Peyer's patch (tissue), 4 donors: ENCODE data around the gene RWDD1. TPM values are rescaled to one million over a fixed set of nuclear protein-coding genes. Genes with fewer than 3 reads are reported as not detected.

ENCODE experiments used
- DNase-seq, 3 donors: peaks; one replicate each; pipeline ENCODE4 v3.0.0-alpha.2; 2017 to 2019
- H3K27ac ChIP-seq, 4 donors: fragments of 200-600 bp; sonication (generic); one replicate each; pipeline ENCODE4 v1.5.1; 2016 to 2019
- H3K27me3 ChIP-seq, 2 donors: fragments of 200-600 bp; sonication (generic); one replicate each; pipeline ENCODE4 v1.5.1; 2019
- H3K36me3 ChIP-seq, 3 donors: fragments of 200-600 bp; sonication (generic); one replicate each; pipeline ENCODE4 v1.5.1; 2016 to 2019
- H3K4me1 ChIP-seq, 4 donors: fragments of 200-600 bp; sonication (generic); one replicate each; pipeline ENCODE4 v1.5.1; 2016 to 2019
- H3K4me3 ChIP-seq, 4 donors: fragments of 200-600 bp; sonication (generic); 1 replicate in 3 of 4; 2 replicates in 1 of 4; pipeline ENCODE4 v1.5.1; 2016 to 2019; ENCODE audit warnings: mild to moderate bottlenecking in 1 of 4
- H3K9me3 ChIP-seq, 4 donors: fragments of 200-600 bp; sonication (generic); one replicate each; pipeline ENCODE4 v1.5.1; 2016 to 2019; ENCODE audit warnings: mild to moderate bottlenecking in 1 of 4
- CTCF ChIP-seq, 6 experiments: fragments of 450-650 bp in 4 of 6; fragments of 200-600 bp in 2 of 6; sonication (generic) in 1 of 6; IDR thresholded peaks; one replicate each; pipeline ENCODE4 v1.5.1; 2017 to 2019; ENCODE audit warnings: antibody characterized with exemption in 6 of 6, mild to moderate bottlenecking in 3 of 6, moderate library complexity in 1 of 6
- POLR2A ChIP-seq, 2 donors: fragments of 450-650 bp; IDR thresholded peaks; one replicate each; pipeline ENCODE4 v1.5.1; 2017; ENCODE audit warnings: antibody characterized with exemption in 2 of 2, mild to moderate bottlenecking in 2 of 2, moderate library complexity in 2 of 2
- total RNA-seq, 4 donors: library from RNA; depleted of rRNA; stranded (reverse); fragments of >200 nt; gene quantifications; one replicate each; pipeline ENCODE4 v1.1.0, GENCODE V29; 2016

Gene RWDD1
- total RNA-seq, 4 donors from 2014 or later, result 13.3 to 40.4 (median 22.4) TPM

GRCh38 chr6:116575227-116575626, 3.9 kb downstream of the RWDD1 start:
- H3K9me3 ChIP-seq, result no peaks in the 10 kb centered on the region
- H3K27ac ChIP-seq, result no peak overlapping the region
- H3K27me3 ChIP-seq, result no peaks in the 10 kb centered on the region
- TF ChIP-seq CTCF (IDR thresholded peaks at IDR 0.05) (no peak), POLR2A (IDR thresholded peaks at IDR 0.05) (no peak)
- no peaks in the 10 kb centered on the region for H3K36me3 ChIP-seq
- no peak overlapping the region for H3K4me3 ChIP-seq
- peaks cover 0 to 23% (median 5%) of the 10 kb centered on the region in 4 donors for H3K4me1 ChIP-seq
- no peak for DNase-seq

DNA sequence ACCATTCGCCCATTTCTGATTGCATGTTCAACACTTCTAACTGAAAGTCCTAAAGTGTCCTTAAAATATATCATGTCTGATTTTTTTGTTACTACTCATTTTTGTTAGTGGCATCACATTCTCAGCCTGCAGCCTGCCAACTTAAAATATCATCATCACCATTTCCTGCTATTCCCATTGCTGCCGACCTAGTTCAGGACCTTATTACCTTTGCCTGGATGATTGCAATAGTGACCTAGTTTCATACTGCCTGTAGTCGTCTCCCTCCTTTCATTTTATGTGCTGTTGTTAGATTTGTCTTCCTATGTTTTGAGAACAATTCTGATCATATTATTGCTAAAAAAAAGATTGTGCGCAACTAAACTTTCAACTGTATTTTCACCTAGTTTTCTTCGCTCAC, 6.2 kb downstream of the RWDD1 start:
- Histone ChIP-seq H3K4me1 (peaks cover 0 to 18% (median 5%) of the 10 kb centered on the region in 4 donors), H3K27ac (no peak overlapping the region), H3K27me3 (no peaks in the 10 kb centered on the region), H3K4me3 (no peak overlapping the region), H3K9me3 (no peaks in the 10 kb centered on the region), H3K36me3 (no peaks in the 10 kb centered on the region)
- TF ChIP-seq POLR2A (IDR thresholded peaks at IDR 0.05) (no peak), CTCF (IDR thresholded peaks at IDR 0.05) (no peak)
- no peak for DNase-seq

DNA sequence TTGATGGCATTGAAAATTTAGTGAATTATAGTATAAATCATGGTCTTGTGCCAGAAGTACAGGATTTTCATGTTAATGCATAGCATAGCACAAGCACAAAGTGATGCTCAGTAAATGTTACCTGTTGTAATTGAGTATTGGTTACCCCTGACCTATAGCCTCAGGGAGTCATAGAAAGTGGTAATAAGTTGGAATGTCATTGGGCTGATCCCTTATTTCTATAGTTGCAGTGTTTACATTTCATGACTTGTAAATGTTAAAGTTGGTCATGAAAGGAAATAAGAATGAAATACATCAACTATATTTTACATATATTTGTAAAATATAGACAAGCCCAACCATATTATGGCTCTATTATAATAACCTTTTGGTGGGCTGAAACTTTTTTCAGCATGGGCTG, 7.0 kb downstream of the RWDD1 start:
- no peak for DNase-seq
- peaks cover 0 to 10% (median under 1%) of the 10 kb centered on the region in 4 donors for H3K4me1 ChIP-seq
- no peaks in the 10 kb centered on the region for H3K36me3 ChIP-seq
- H3K27me3 ChIP-seq, result no peaks in the 10 kb centered on the region
- H3K27ac ChIP-seq, result no peak overlapping the region
- H3K4me3 ChIP-seq, result no peak overlapping the region
- H3K9me3 ChIP-seq, result no peaks in the 10 kb centered on the region
- TF ChIP-seq POLR2A (IDR thresholded peaks at IDR 0.05), result no peak
- TF ChIP-seq CTCF (IDR thresholded peaks at IDR 0.05), result no peak

DNA sequence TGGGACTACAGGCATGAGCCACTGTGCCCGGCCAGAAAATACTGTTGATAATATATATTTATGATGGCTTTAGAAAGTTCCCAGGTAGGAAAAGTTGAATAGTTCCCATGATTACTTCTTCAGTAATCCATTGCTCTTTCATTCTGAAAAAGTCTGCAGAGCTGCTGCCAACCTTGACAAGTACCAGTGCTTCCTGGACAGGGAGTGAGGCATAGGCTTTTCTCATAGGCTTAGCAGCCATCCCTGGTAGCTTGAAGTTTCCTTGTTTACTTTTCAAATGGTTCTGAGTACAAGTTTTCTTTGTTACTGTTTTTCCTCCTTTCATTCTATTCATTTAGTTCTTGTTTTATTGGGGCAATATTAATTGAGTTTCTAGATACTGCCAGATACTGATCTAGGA, 7.8 kb downstream of the RWDD1 start:
- no peak overlapping the region for H3K4me3 ChIP-seq

DNA sequence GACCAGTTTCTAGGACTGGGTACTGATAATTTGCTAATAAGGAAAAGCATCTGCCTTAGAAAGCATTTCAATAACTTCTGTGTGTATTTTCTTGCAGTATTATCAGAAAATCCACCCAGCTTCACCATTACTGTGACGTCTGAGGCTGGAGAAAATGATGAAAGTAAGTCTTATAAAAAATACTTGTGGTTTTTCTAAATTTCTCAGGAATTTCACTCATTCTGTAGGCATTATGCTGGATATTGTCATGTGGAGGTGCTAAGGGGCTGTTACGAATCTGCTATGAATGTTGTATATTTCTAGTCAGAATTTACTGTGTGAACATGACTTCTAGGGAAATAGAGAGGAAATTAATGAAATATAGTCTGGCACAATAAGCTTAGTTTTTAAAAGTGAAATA, 8.9 kb downstream of the RWDD1 start:
- Histone ChIP-seq H3K4me3 (no peak overlapping the region), H3K27me3 (no peaks in the 10 kb centered on the region), H3K36me3 (peaks cover 0 to 7% (median 0%) of the 10 kb centered on the region in 3 donors), H3K27ac (no peak overlapping the region), H3K4me1 (peaks cover 0 to 6% (median 0%) of the 10 kb centered on the region in 4 donors), H3K9me3 (no peaks in the 10 kb centered on the region)
- no peak for DNase-seq
- TF ChIP-seq CTCF (IDR thresholded peaks at IDR 0.05) (no peak), POLR2A (IDR thresholded peaks at IDR 0.05) (no peak)

More for the DNA sequence above, 7.8 kb downstream of the RWDD1 start:
- H3K27me3 ChIP-seq, result no peaks in the 10 kb centered on the region
- no peaks in the 10 kb centered on the region for H3K9me3 ChIP-seq
- TF ChIP-seq CTCF (IDR thresholded peaks at IDR 0.05), result no peak
- TF ChIP-seq POLR2A (IDR thresholded peaks at IDR 0.05), result no peak
- peaks cover 0 to 6% (median 0%) of the 10 kb centered on the region in 4 donors for H3K4me1 ChIP-seq
- H3K27ac ChIP-seq, result no peak overlapping the region
- no peak for DNase-seq
- no peaks in the 10 kb centered on the region for H3K36me3 ChIP-seq

GRCh38 chr6:116586276-116586675, 15.0 kb downstream of the RWDD1 start:
- H3K9me3 ChIP-seq, result no peaks in the 10 kb centered on the region
- no peak for DNase-seq
- H3K27me3 ChIP-seq, result no peaks in the 10 kb centered on the region
- no peak overlapping the region for H3K27ac ChIP-seq
- peaks cover 0 to 58% (median 0%) of the 10 kb centered on the region in 3 donors for H3K36me3 ChIP-seq
- H3K4me1 ChIP-seq, result no peaks in the 10 kb centered on the region
- no peak overlapping the region for H3K4me3 ChIP-seq
- TF ChIP-seq CTCF (IDR thresholded peaks at IDR 0.05) (no peak), POLR2A (IDR thresholded peaks at IDR 0.05) (no peak)
